HEK293T (cell line): ENCODE results near the gene C2CD3.

Experiments
- ELF4 ChIP-seq: fragments of 450-650 bp; IDR thresholded peaks from 2 replicates; pipeline ENCODE4 v1.6.1; 2017; ENCODE audit warnings: antibody characterized with exemption
- FOXA1 ChIP-seq: fragments of 450-650 bp; IDR thresholded peaks from 2 replicates; pipeline ENCODE4 v1.6.1; 2016; ENCODE audit warnings: mild to moderate bottlenecking
- FOXM1 ChIP-seq: fragments of 450-650 bp; IDR thresholded peaks from 2 replicates; pipeline ENCODE4 v1.6.1; 2017; ENCODE audit warnings: mild to moderate bottlenecking, borderline replicate concordance
- SP1 ChIP-seq: fragments of 450-650 bp; IDR thresholded peaks from 2 replicates; pipeline ENCODE4 v1.6.1; 2017
- SUZ12 ChIP-seq: fragments of 450-650 bp; IDR thresholded peaks from 2 replicates; pipeline ENCODE4 v1.6.1; 2016; ENCODE audit warnings: mild to moderate bottlenecking
- TARDBP ChIP-seq: fragments of 450-650 bp; IDR thresholded peaks from 2 replicates; pipeline ENCODE4 v1.6.1; 2016

DNA sequence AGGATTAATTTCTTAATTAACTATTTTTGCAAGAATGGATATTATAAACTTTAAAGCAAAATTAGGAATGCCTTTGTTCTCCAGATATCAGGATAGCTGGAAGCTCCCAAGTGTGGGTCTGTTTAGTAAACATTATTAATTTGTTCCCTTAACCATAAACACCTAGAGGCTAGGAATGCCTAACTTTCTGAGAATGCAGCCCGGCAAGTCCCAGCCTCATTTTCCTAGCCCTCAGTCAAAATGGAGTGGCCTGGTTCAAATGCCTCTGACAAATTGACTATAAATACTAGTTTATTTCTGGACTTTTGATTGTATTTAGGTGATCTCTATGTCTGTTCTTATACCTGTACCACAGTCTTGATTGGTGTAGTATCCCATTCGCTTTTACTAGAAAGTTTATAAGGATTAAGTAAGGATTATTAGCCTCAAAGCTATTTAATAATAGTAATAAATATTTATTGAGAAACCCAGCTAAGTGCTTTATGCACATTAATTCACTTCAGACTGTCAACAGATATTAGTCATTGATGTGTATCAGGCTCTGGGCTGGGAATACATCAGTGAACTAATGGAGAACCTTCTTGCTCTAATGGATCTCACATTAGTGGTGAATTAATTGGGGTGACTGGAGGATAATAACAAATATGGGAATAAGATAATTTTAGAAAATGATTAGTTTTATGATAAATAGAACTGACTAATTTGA is 26.1 kb upstream of the C2CD3 start:
- TF ChIP-seq FOXM1 (no peak), SUZ12 (no peak), FOXA1 (no peak), ELF4 (no peak), TARDBP (no peak), SP1 (no peak)
